GM13976 (cell line): ENCODE measurements around the gene SYT1.
"Not testable (repeated sequence)": the region's sequence is repeated elsewhere in the genome, so short reads cannot be mapped to it uniquely, and the experiment has no call there.

ENCODE experiments used
- DNase-seq: peaks from one replicate; pipeline ENCODE4 v3.0.0; 2012; ENCODE audit warnings: low spot score
- CTCF ChIP-seq: IDR thresholded peaks from 2 replicates; pipeline ENCODE4 v1.5.1; 2012; ENCODE audit warnings: borderline replicate concordance, mild to moderate bottlenecking; ENCODE audit not compliant: insufficient read depth; ENCODE audit errors: extremely low read depth, missing control alignments, control extremely low read depth
- in situ Hi-C: fragments of 300-500 bp; cut with MboI; formaldehyde crosslinking; loops from one replicate; pipeline ENCODE4 v1.12.0; 2022; ENCODE audit warnings: low sequenced_read_pairs, mixed read lengths, inconsistent platforms; ENCODE audit not compliant: unreplicated experiment

The SYT1 gene

DNA sequence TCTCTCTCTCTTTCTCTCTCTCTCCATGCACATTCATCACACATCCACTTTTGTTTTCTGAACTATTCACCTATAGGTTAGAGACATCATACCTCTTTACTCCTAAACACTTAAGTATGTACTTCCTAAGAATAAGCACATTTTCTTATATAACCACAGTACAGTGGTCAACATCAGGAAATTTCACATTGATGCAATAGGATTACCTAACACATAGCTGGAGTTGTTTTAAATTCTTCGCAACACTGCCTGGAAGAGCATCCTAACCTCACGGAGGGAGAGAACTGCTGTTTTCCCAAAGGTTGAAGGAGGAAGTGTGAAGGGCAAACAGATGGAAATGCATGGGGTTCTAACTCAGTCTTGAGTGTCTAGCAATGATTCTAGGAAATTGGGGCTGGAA lies 159.2 kb downstream of the SYT1 start:
- no peak for TF ChIP-seq CTCF
- no peak for DNase-seq
- in situ Hi-C loops: no loop called here

DNA sequence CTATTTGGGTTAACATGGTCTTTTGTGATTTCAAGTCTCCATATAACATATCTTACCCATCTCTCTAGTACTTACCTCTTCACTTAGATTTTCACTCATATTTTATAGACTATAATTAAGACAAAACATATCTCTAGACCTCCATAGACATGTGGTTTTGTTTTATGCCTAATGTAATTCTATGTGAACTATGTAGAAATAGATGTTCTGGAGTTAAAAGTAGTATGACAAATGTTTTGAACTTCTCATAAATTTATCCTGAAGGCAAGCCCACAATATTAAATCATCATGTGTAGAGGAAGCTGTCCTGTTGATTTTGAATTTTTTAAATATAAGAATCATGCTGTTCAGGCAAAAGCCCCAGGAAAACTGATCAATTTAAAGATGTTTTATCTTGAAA lies 169.2 kb downstream of the SYT1 start:
- in situ Hi-C loops: no loop called here
- DNase-seq: no peak
- no peak for TF ChIP-seq CTCF

GRCh38 chr12:79044748-79045147 lies 180.2 kb downstream of the SYT1 start:
- in situ Hi-C loops: not testable (repeated sequence)

DNA sequence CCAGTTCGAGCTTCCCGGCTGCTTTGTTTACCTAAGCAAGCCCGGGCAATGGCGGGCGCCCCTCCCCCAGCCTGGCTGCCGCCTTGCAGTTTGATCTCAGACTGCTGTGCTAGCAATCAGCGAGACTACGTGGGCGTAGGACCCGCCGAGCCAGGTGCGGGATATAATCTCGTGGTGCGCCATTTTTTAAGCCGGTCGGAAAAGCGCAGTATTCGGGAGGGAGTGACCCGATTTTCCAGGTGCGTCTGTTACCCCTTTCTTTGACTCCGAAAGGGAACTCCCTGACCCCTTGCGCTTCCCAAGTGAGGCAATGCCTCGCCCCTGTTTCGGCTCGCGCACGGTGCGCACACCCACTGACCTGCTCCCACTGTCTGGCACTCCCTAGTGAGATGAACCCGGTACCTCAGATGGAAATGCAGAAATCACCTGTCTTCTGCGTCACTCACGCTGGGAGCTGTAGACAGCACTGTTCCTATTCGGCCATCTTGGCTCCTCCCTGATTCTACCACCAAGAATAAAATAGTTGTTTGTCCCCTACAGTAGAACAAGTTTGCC lies 180.7 kb downstream of the SYT1 start:
- DNase-seq, in situ Hi-C loops: not testable (repeated sequence)

More at GRCh38 chr12:79044748-79045147, 180.2 kb downstream of the SYT1 start:
- not testable (repeated sequence) for DNase-seq

DNA sequence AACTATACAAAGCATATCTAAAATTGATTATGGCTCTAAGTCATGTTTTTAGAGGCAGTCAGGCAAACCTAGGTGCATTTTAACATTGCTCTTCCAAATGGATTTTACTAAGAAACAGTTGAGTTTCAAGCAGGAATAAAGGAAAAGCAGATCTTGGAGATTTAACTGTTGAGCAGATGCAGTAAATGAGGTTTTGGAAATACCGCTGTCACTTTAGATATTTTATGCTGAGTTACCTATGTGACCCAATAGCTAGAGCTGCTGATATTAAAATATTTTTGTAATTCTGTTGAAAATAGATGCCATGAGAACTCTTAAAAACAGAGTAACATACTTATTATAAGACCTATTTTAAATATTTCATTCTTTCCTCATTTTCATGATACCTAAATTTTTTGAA lies 181.4 kb downstream of the SYT1 start:
- DNase-seq: no peak
- in situ Hi-C loops: no loop called here
- no peak for TF ChIP-seq CTCF

GRCh38 chr12:79048962-79049361 lies 184.4 kb downstream of the SYT1 start:
- no peak for DNase-seq
- TF ChIP-seq CTCF: no peak
- in situ Hi-C loops: no loop called here

DNA sequence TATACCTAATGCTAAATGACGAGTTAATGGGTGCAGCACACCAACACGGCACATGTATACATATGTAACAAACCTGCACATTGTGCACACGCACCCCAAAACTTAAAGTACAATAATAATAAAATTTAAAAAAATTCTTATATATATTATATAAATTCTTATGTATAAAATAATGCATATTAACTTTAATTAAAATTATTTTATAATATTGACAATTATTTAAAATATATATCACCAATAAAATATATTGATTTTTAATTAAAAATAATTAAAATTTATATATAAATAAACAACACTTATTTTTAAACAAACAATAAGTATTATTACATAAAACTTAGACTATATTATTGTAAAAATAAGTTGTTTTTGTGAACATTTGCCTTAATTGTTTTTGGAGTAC lies 188.8 kb downstream of the SYT1 start:
- DNase-seq: no peak
- no peak for TF ChIP-seq CTCF
- in situ Hi-C loops: no loop called here

DNA sequence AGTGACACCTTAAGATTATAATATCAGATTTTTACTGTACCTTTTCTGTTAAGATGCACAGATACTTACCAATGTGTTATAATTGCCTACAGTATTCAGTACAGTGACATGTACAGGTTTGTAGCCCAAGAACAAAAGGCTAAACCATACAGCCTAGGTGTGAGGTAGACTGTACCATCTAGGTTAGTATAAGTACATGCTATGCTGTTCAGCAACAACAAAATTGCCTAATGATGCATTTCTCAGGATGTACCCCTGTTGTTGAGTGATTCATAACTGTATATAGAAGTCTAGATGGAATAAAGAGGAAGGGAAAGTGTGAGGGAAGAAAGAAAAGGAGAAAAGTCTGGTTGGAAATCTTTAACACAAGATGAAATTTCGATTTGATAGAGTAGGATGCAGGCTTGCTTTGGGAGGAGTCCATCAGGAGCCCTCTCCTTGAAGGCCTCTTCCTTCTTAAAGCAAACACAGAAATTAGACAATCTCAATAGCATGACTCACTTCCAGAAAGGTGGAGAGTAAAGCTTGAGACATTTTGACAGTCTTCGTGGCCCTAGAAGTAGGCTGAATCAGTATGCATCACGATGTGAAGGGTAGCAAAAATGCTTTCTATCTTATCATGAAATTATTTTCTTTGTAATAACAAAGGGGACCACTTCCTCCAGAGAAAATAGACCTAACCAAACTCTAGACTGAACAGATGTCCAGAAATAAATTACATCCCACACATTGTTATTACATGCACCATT lies 191.5 kb downstream of the SYT1 start:
- in situ Hi-C loops: no loop called here
- no peak for DNase-seq
- TF ChIP-seq CTCF: no peak
